Esophagus squamous epithelium (tissue), 5 donors: ENCODE measurements around the gene ZEB2. TPM values are rescaled to one million over a fixed set of nuclear protein-coding genes. Genes with fewer than 3 reads are reported as not detected.
A peak's percentile ranks its signal among the peaks of the same experiment; 100 is the strongest.

Source experiments
- DNase-seq: peaks from one replicate; lab custom pipeline; 2025; lab: John Stamatoyannopoulos, UW
- H3K27ac ChIP-seq, 4 donors: fragments of 200-600 bp; sonication (generic); one replicate each; pipeline ENCODE4 v1.5.1; 2016 to 2019; ENCODE audit warnings: mild to moderate bottlenecking in 1 of 4
- H3K27me3 ChIP-seq, 4 donors: fragments of 200-600 bp; sonication (generic); 1 replicate in 3 of 4; 2 replicates in 1 of 4; pipeline versions ENCODE4 v1.5.1 to v1.6.0; 2017 to 2021; ENCODE audit warnings: antibody characterized with exemption in 1 of 4
- H3K36me3 ChIP-seq, 3 donors: fragments of 200-600 bp; sonication (generic); one replicate each; pipeline ENCODE4 v1.5.1; 2016 to 2019
- H3K4me1 ChIP-seq, 3 donors: fragments of 200-600 bp; sonication (generic); one replicate each; pipeline ENCODE4 v1.5.1; 2017 to 2019
- H3K4me3 ChIP-seq, 4 donors: fragments of 200-600 bp; sonication (generic); 1 replicate in 3 of 4; 2 replicates in 1 of 4; pipeline ENCODE4 v1.5.1; 2016 to 2019; ENCODE audit warnings: mild to moderate bottlenecking in 2 of 4, moderate library complexity in 1 of 4
- H3K9me3 ChIP-seq, 3 donors: fragments of 200-600 bp; sonication (generic); one replicate each; pipeline ENCODE4 v1.5.1; 2016 to 2019
- CTCF ChIP-seq, 6 experiments: fragments of 450-650 bp in 4 of 6; fragments of 200-600 bp in 2 of 6; sonication (generic) in 2 of 6; IDR thresholded peaks; one replicate each; pipeline ENCODE4 v1.5.1; 2016 to 2019; ENCODE audit warnings: antibody characterized with exemption in 6 of 6, mild to moderate bottlenecking in 4 of 6, moderate library complexity in 4 of 6
- POLR2A ChIP-seq, 4 donors: fragments of 450-650 bp; IDR thresholded peaks; one replicate each; pipeline ENCODE4 v1.6.1; 2017; ENCODE audit warnings: antibody characterized with exemption in 4 of 4, mild to moderate bottlenecking in 4 of 4, moderate library complexity in 3 of 4
- WGBS, 2 donors: methylation state at CpG; one replicate each; pipeline ENCODE4 v1.1.5; 2018; 5-methylcytosine and 5-hydroxymethylcytosine counted together
- intact Hi-C: fragments of 100-400 bp; cut with DNase I; formaldehyde crosslinking; loops from one replicate; pipeline ENCODE4 v1.15.0; 2022
- total RNA-seq, 4 donors: library from RNA; depleted of rRNA; stranded (reverse); fragments of >200 nt; gene quantifications; one replicate each; pipeline ENCODE4 v1.1.0, GENCODE V29; 2016
- donor health status: DM: yes; HTN: yes; CAD: no.

Gene ZEB2
- total RNA-seq, 4 donors from 2014 or later = 3.1 to 56.5 (median 15.7) TPM

- no peak overlapping the region for H3K4me3 ChIP-seq
- H3K36me3 ChIP-seq = no peaks in the 10 kb centered on the region
- intact Hi-C loops = no loop called here
- H3K27me3 ChIP-seq = no peaks in the 10 kb centered on the region
- no peak for TF ChIP-seq CTCF (IDR thresholded peaks at IDR 0.05)
- TF ChIP-seq POLR2A (IDR thresholded peaks at IDR 0.05) = no peak
- WGBS, 2 donors = 73 to 74% methylated on average over 1 of the region's 1 CpG
- no peak for DNase-seq
- peak overlapping the region in 1 of 4 donors; percentile 22 for H3K27ac ChIP-seq
- no peaks in the 10 kb centered on the region for H3K9me3 ChIP-seq
- peaks cover 0 to 75% (median 17%) of the 10 kb centered on the region in 3 donors for H3K4me1 ChIP-seq
Measured at GRCh38 chr2:144439993-144440392, 79.9 kb downstream of the ZEB2 start.

GRCh38 chr2:144438801-144439631 lies 80.9 kb downstream of the ZEB2 start:
- Histone ChIP-seq H3K36me3 (no peaks in the 10 kb centered on the region), H3K4me3 (no peak overlapping the region), H3K9me3 (no peaks in the 10 kb centered on the region), H3K4me1 (peaks cover 0 to 70% (median 10%) of the 10 kb centered on the region in 3 donors), H3K27me3 (no peaks in the 10 kb centered on the region), H3K27ac (peak overlapping the region in 3 of 4 donors; percentile 22 to 53 (median 49))
- DNase-seq = no peak
- TF ChIP-seq CTCF (IDR thresholded peaks at IDR 0.05) = no peak
- no peak for TF ChIP-seq POLR2A (IDR thresholded peaks at IDR 0.05)
- intact Hi-C loops = no loop called here
- WGBS, 2 donors = 75 to 81% methylated on average over 8 of the region's 8 CpGs

GRCh38 chr2:144437636-144438035 lies 82.3 kb downstream of the ZEB2 start:
- intact Hi-C loops = no loop called here
- TF ChIP-seq CTCF (IDR thresholded peaks at IDR 0.05) = no peak
- TF ChIP-seq POLR2A (IDR thresholded peaks at IDR 0.05) = no peak
- no peak for DNase-seq
- Histone ChIP-seq H3K27me3 (no peaks in the 10 kb centered on the region), H3K36me3 (no peaks in the 10 kb centered on the region), H3K9me3 (no peaks in the 10 kb centered on the region), H3K27ac (peak overlapping the region in 2 of 4 donors; percentile 9 to 49), H3K4me3 (no peak overlapping the region), H3K4me1 (peaks cover 0 to 68% (median 10%) of the 10 kb centered on the region in 3 donors)
- WGBS, 2 donors = 33 to 58% methylated on average over 4 of the region's 4 CpGs

DNA sequence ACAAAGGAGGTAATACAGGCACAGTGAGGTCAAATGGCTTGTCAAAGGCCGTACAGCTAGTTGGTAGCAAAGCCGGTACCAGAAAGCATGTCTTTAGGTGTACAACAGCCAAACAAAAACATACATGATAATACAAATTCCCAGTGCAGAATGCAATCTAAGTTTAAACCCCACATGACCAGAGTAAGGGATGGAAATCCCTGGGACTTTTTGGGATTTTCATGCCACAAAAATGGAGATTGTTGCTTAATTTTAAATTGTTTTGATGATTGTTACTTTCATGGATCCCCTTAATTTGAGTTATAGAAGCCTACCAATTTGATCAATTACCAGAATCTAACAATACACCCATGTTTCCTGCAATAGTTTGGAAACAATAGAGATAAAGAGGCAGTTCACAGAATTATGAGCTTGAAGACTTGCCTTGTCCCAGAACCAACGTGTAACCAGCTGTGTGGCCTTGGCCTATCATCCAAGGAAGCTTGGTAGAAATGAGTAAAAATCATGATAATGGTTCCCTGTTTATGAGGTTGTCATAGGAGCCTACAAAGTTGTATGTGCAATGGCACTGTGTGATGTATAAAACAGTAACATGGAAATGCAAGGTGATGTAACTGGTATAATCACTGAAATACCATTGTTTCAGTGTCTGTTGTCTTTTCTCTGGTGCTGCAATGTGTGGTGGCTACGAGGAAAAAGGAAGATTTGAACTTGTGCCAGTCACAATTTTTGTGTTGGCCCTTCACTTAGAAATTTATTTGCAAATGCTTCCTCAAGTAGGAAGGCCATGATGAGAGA lies 85.3 kb downstream of the ZEB2 start:
- TF ChIP-seq POLR2A (IDR thresholded peaks at IDR 0.05) (no peak), CTCF (IDR thresholded peaks at IDR 0.05) (no peak)
- H3K9me3 ChIP-seq = no peaks in the 10 kb centered on the region
- peak overlapping the region in 2 of 4 donors; percentile 11 to 27 for H3K27ac ChIP-seq
- no peak for DNase-seq
- WGBS, 2 donors = 76 to 81% methylated on average over 4 of the region's 4 CpGs
- H3K4me3 ChIP-seq = no peak overlapping the region
- H3K27me3 ChIP-seq = no peaks in the 10 kb centered on the region
- no peaks in the 10 kb centered on the region for H3K36me3 ChIP-seq
- intact Hi-C loops = no loop called here
- H3K4me1 ChIP-seq = peaks cover 3 to 70% (median 3%) of the 10 kb centered on the region in 3 donors

- Histone ChIP-seq H3K27me3 (no peaks in the 10 kb centered on the region), H3K27ac (peak overlapping the region in 2 of 4 donors; percentile 64 to 75)
- intact Hi-C loops = no loop called here
Measured at GRCh38 chr2:144432921-144433320, 87.0 kb downstream of the ZEB2 start.

More at GRCh38 chr2:144432921-144433320, 87.0 kb downstream of the ZEB2 start:
- Histone ChIP-seq H3K9me3 (no peaks in the 10 kb centered on the region), H3K36me3 (no peaks in the 10 kb centered on the region), H3K4me3 (no peak overlapping the region), H3K4me1 (peaks cover 0 to 63% (median 3%) of the 10 kb centered on the region in 3 donors)
- no peak for DNase-seq
- TF ChIP-seq POLR2A (IDR thresholded peaks at IDR 0.05) = no peak
- no peak for TF ChIP-seq CTCF (IDR thresholded peaks at IDR 0.05)
- WGBS, 2 donors = 44 to 65% methylated on average over 1 of the region's 1 CpG
